ENCODE results near the gene EML1.

DNA sequence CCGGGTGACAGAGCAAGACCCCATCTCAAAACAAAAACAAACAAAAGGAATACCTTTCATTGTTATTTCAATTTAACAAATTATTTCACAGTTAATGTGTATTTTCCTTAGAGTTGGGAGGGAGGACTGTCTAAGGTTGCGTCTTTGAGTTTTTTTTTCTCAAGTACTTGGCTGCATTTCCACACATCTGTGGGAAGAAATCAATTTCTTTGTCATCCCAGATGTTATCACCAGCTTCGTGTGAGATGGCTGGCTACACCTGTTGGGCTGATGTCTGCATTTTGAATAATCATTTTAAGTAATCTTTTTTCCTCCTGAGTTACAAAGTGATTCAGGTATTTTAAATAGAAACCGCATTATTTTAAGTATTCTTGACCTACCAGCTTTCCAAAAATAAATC lies 59.4 kb downstream of the EML1 start:
- TF ChIP-seq NFRKB (IDR thresholded peaks at IDR 0.05) = no peak
- no peak for TF ChIP-seq FOXM1 (IDR thresholded peaks at IDR 0.05; ENCODE audit: borderline replicate concordance)
- no peak for TF ChIP-seq ELF4 (IDR thresholded peaks at IDR 0.05)
- no peak for TF ChIP-seq SUZ12 (IDR thresholded peaks at IDR 0.05)
- TF ChIP-seq TARDBP (IDR thresholded peaks at IDR 0.05) = no peak
- TF ChIP-seq ZNF384 (IDR thresholded peaks at IDR 0.05) = no peak
- TF ChIP-seq SP1 (IDR thresholded peaks at IDR 0.05) = no peak
- no peak for TF ChIP-seq FOXK2 (IDR thresholded peaks at IDR 0.05)
- no peak for TF ChIP-seq LEF1 (IDR thresholded peaks at IDR 0.05; ENCODE audit: borderline replicate concordance)
- no peak for TF ChIP-seq BHLHE40 (IDR thresholded peaks at IDR 0.05; ENCODE audit: borderline replicate concordance)
- TF ChIP-seq, protein P1, sequence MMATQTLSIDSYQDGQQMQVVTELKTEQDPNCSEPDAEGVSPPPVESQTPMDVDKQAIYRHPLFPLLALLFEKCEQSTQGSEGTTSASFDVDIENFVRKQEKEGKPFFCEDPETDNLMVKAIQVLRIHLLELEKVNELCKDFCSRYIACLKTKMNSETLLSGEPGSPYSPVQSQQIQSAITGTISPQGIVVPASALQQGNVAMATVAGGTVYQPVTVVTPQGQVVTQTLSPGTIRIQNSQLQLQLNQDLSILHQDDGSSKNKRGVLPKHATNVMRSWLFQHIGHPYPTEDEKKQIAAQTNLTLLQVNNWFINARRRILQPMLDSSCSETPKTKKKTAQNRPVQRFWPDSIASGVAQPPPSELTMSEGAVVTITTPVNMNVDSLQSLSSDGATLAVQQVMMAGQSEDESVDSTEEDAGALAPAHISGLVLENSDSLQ (IDR thresholded peaks at IDR 0.05) = no peak

Measured in HEK293T (cell line).